OCI-LY3 (cell line): Measurements from ENCODE around the gene LYPD6.

Source experiments
- CTCF ChIP-seq: fragments of 200-600, 300-600 bp; sonication (generic); IDR thresholded peaks from 2 replicates; pipeline ENCODE4 v1.5.1; 2014; ENCODE audit warnings: antibody characterized with exemption, low read length, low read depth
- EZH2phosphoT487 ChIP-seq: fragments of 200-600 bp; shearing (Covaris generic); IDR thresholded peaks from 2 replicates; pipeline ENCODE4 v1.6.1; 2018; ENCODE audit warnings: antibody characterized with exemption, mixed run types, low read depth

DNA sequence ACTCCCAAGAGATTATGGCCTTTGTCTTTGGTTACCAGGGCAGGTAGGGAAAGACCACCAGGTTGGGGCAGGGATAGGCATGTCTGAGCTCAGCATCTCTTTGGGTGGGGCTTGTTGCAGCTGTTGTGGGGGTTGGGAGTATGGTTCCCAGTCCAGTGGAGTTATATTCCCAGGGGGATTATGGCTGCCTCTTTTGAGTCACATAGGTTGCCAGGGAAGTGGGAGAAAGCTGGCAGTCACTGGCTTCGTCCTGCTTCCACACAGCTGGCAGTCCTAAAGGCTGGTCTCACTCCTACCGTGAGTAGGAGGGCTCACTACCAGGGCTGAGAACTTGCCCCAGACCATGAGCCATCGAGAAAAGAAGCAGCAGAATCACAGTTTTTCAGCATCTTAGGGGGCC is 79.1 kb downstream of the LYPD6 start:
- TF ChIP-seq CTCF (no peak), EZH2phosphoT487 (no peak)
